Smooth muscle cell (in vitro differentiated cells): ENCODE results near the gene PHF12. TPM values are rescaled to one million over a fixed set of nuclear protein-coding genes. Genes with fewer than 3 reads are reported as not detected.

Experiments
- DNase-seq: peaks from one replicate; lab custom pipeline; 2025; ENCODE audit not compliant: unreplicated experiment; lab: John Stamatoyannopoulos, UW
- H2AFZ ChIP-seq: fragments of 200-600 bp; sonication (generic); 2 replicates; pipeline ENCODE4 v1.6.0; 2016; ENCODE audit warnings: antibody characterized with exemption, low read depth, mild to moderate bottlenecking
- H3F3A ChIP-seq: fragments of 200-600 bp; sonication (generic); 2 replicates; pipeline ENCODE4 v1.6.0; 2017; ENCODE audit warnings: antibody characterized with exemption, low read depth
- H3K27ac ChIP-seq: fragments of 200-600 bp; sonication (generic); 2 replicates; pipeline ENCODE4 v1.5.1; 2016; ENCODE audit warnings: low read depth, mild to moderate bottlenecking
- H3K27me3 ChIP-seq: fragments of 200-600 bp; sonication (generic); 2 replicates; pipeline ENCODE4 v1.6.1; 2016; ENCODE audit warnings: low read depth, mild to moderate bottlenecking
- H3K36me3 ChIP-seq: fragments of 200-600 bp; sonication (generic); 2 replicates; pipeline ENCODE4 v1.5.1; 2016; ENCODE audit warnings: low read depth
- H3K4me1 ChIP-seq: fragments of 200-600 bp; sonication (generic); 2 replicates; pipeline ENCODE4 v1.5.1; 2016; ENCODE audit warnings: low read depth
- H3K4me2 ChIP-seq: fragments of 200-600 bp; sonication (generic); 2 replicates; pipeline ENCODE4 v1.6.0; 2016; ENCODE audit warnings: mild to moderate bottlenecking
- H3K4me3 ChIP-seq: fragments of 200-600 bp; sonication (generic); 2 replicates; pipeline ENCODE4 v1.5.1; 2016; ENCODE audit warnings: mild to moderate bottlenecking
- H3K79me2 ChIP-seq: fragments of 200-600 bp; sonication (generic); 2 replicates; pipeline ENCODE4 v1.6.0; 2016; ENCODE audit warnings: low read depth, mild to moderate bottlenecking
- H3K9ac ChIP-seq: fragments of 200-600 bp; sonication (generic); 2 replicates; pipeline ENCODE4 v1.6.0; 2016; ENCODE audit warnings: low read depth
- H3K9me3 ChIP-seq: fragments of 200-600 bp; sonication (generic); replicated peaks from 2 replicates; pipeline ENCODE4 v1.5.1; 2016; ENCODE audit warnings: low read depth
- H4K20me1 ChIP-seq: fragments of 200-600 bp; sonication (generic); 2 replicates; pipeline ENCODE4 v1.6.0; 2016; ENCODE audit warnings: low read depth
- CTCF ChIP-seq: fragments of 200-600 bp; sonication (generic); IDR thresholded peaks from 2 replicates; pipeline ENCODE4 v1.5.1; 2017; ENCODE audit warnings: borderline replicate concordance, mild to moderate bottlenecking, antibody characterized with exemption; ENCODE audit not compliant: insufficient read depth, poor library complexity, severe bottlenecking
- WGBS: methylation state at CpG from one replicate; pipeline ENCODE4 v1.1.7; 2016; ENCODE audit warnings: low lambda C conversion rate; 5-methylcytosine and 5-hydroxymethylcytosine counted together
- polyA plus RNA-seq: library from polyadenylated mRNA; unstranded; fragments of >200 nt; fragmentation: Nextera tagmentation; extraction: Ambion mirVana; gene quantifications from 2 replicates; pipeline ENCODE4 v1.2.1, GENCODE V29; 2016
- total RNA-seq: library from RNA; depleted of rRNA; stranded (reverse); fragments of >200 nt; gene quantifications from 2 replicates; pipeline ENCODE4 v1.2.3, GENCODE V29; 2014

The PHF12 gene
- total and polyA plus RNA-seq, 2 experiments from 2014 or later = 14.0 to 18.9 TPM

GRCh38 chr17:28944862-28945741 lies 6.2 kb downstream of the PHF12 start:
- no peak for DNase-seq
- H3K27ac ChIP-seq = peak overlapping the region; percentile 36
- peaks cover 97% of the 10 kb centered on the region for H3K79me2 ChIP-seq
- peaks cover 90% of the 10 kb centered on the region for H4K20me1 ChIP-seq
- H2AFZ ChIP-seq = no peak overlapping the region
- no peaks in the 10 kb centered on the region for H3K27me3 ChIP-seq
- TF ChIP-seq CTCF = no peak
- H3K4me3 ChIP-seq = no peak overlapping the region
- H3K36me3 ChIP-seq = peaks cover 3% of the 10 kb centered on the region
- H3K4me2 ChIP-seq = peak overlapping the region; percentile 25
- H3K9ac ChIP-seq = no peak overlapping the region
- H3F3A ChIP-seq = peaks cover 22% of the 10 kb centered on the region
- 94% methylated on average over 8 of the region's 8 CpGs for WGBS
- peaks cover 34% of the 10 kb centered on the region for H3K4me1 ChIP-seq
- no peaks in the 10 kb centered on the region for H3K9me3 ChIP-seq

- Histone ChIP-seq H3K4me1 (peaks cover 42% of the 10 kb centered on the region), H3K9me3 (no peaks in the 10 kb centered on the region), H3K36me3 (peaks cover 3% of the 10 kb centered on the region), H3K79me2 (peaks cover 100% of the 10 kb centered on the region), H3K4me3 (no peak overlapping the region), H3K27ac (no peak overlapping the region), H4K20me1 (peaks cover 97% of the 10 kb centered on the region), H3K27me3 (no peaks in the 10 kb centered on the region), H3K9ac (no peak overlapping the region), H3K4me2 (no peak overlapping the region), H2AFZ (no peak overlapping the region), H3F3A (peaks cover 17% of the 10 kb centered on the region)
- DNase-seq = no peak
- no peak for TF ChIP-seq CTCF
- 94% methylated on average over 4 of the region's 4 CpGs for WGBS
Measured at GRCh38 chr17:28944343-28944742, 7.0 kb downstream of the PHF12 start.

GRCh38 chr17:28942925-28943324 lies 8.4 kb downstream of the PHF12 start:
- no peak overlapping the region for H2AFZ ChIP-seq
- 96% methylated on average over 2 of the region's 2 CpGs for WGBS
- H3K4me3 ChIP-seq = no peak overlapping the region
- peaks cover 3% of the 10 kb centered on the region for H3K36me3 ChIP-seq
- no peak overlapping the region for H3K4me2 ChIP-seq
- TF ChIP-seq CTCF = no peak
- no peaks in the 10 kb centered on the region for H3K27me3 ChIP-seq
- peaks cover 37% of the 10 kb centered on the region for H3K4me1 ChIP-seq
- peaks cover 100% of the 10 kb centered on the region for H4K20me1 ChIP-seq
- no peak overlapping the region for H3K9ac ChIP-seq
- peaks cover 6% of the 10 kb centered on the region for H3F3A ChIP-seq
- peaks cover 100% of the 10 kb centered on the region for H3K79me2 ChIP-seq
- no peak for DNase-seq
- no peak overlapping the region for H3K27ac ChIP-seq
- H3K9me3 ChIP-seq = no peaks in the 10 kb centered on the region
